H1 (cell line): ENCODE results near the gene PHLDA3. TPM values are rescaled to one million over a fixed set of nuclear protein-coding genes. Genes with fewer than 3 reads are reported as not detected.

Experiments
- RFX5 ChIP-seq: IDR thresholded peaks from 2 replicates; pipeline ENCODE4 v1.6.1; 2011; ENCODE audit warnings: low read depth, low read length, improper control_type of control experiment, borderline replicate concordance
- polyA plus RNA-seq, 7 experiments: library from polyadenylated mRNA; depleted of rRNA in 3 of 7; stranded (reverse) in 5 of 7; unstranded in 2 of 7; fragments of >200 nt in 5 of 7; fragments of 200-250 nt in 2 of 7; gene quantifications; 1 replicate in 5 of 7; 2 replicates in 1 of 7; 4 replicates in 1 of 7; pipeline versions ENCODE4 v1.2.1 to v1.2.3, GENCODE V29; 2011 to 2013; ENCODE audit warnings: missing spikeins in 2 of 7, mixed read lengths in 2 of 7
- total RNA-seq: library from RNA; stranded (reverse); fragmentation: NEBNext Ultra II Directional; extraction: Animal tissue kit (Norgen Biotek cat#: 25700); gene quantifications from 2 replicates; pipeline ENCODE4 v1.2.1, GENCODE V29; 2021

PHLDA3 gene
- total and polyA plus RNA-seq, 2 of the 8 experiments (the other 6 are each of a cell fraction or from before 2014, with no cell fraction given): 25.5 to 27.5 TPM

GRCh38 chr1:201491896-201492511 lies 23.0 kb upstream of the PHLDA3 start (continued):
- TF ChIP-seq RFX5: no peak
